GM23338 (cell line): ENCODE measurements around the gene ETFA. TPM values are rescaled to one million over a fixed set of nuclear protein-coding genes. Genes with fewer than 3 reads are reported as not detected.

ENCODE experiments used
- ATAC-seq: fragments of 200-7000 bp; cut with Tn5 transposase; 3 replicates; pipeline ENCODE4 v1.9.1; 2020
- DNase-seq: peaks from one replicate; pipeline ENCODE4 v3.0.0-alpha.2; 2015; ENCODE audit warnings: low spot score
- H2AFZ ChIP-seq: fragments of 200-600 bp; sonication (generic); 2 replicates; pipeline ENCODE4 v1.8.0; 2016; ENCODE audit warnings: antibody characterized with exemption, mild to moderate bottlenecking, moderate library complexity
- H3F3A ChIP-seq: fragments of 200-600 bp; sonication (generic); replicated peaks from 2 replicates; pipeline ENCODE4 v1.8.0; 2017; ENCODE audit warnings: antibody characterized with exemption, mixed run types, low read depth
- H3K27ac ChIP-seq: fragments of 200-600 bp; sonication (generic); 2 replicates; pipeline ENCODE4 v1.6.1; 2016; ENCODE audit warnings: low read depth
- H3K27me3 ChIP-seq: fragments of 200-600 bp; sonication (generic); 2 replicates; pipeline ENCODE4 v1.8.0; 2016; ENCODE audit warnings: mild to moderate bottlenecking, mixed run types, moderate library complexity; ENCODE audit not compliant: insufficient read depth
- H3K36me3 ChIP-seq: fragments of 200-600 bp; sonication (generic); 2 replicates; pipeline ENCODE4 v1.8.0; 2016; ENCODE audit warnings: mild to moderate bottlenecking; ENCODE audit not compliant: insufficient read depth
- H3K4me1 ChIP-seq: fragments of 200-600 bp; sonication (generic); 2 replicates; pipeline ENCODE4 v1.8.0; 2016; ENCODE audit warnings: mild to moderate bottlenecking, moderate library complexity; ENCODE audit not compliant: insufficient read depth
- H3K4me2 ChIP-seq: fragments of 200-600 bp; sonication (generic); 2 replicates; pipeline ENCODE4 v1.7.1; 2017; ENCODE audit warnings: mixed run types
- H3K4me3 ChIP-seq: fragments of 200-600 bp; sonication (generic); 2 replicates; pipeline ENCODE4 v1.6.1; 2016; ENCODE audit warnings: mixed run types
- H3K79me2 ChIP-seq: fragments of 200-600 bp; sonication (generic); replicated peaks from 2 replicates; pipeline ENCODE4 v1.8.0; 2017; ENCODE audit warnings: mild to moderate bottlenecking; ENCODE audit not compliant: insufficient read depth
- H3K9me2 ChIP-seq: fragments of 200-600 bp; sonication (generic); 2 replicates; pipeline ENCODE4 v1.8.0; 2017; ENCODE audit not compliant: insufficient read depth
- H4K20me1 ChIP-seq: fragments of 200-600 bp; sonication (generic); replicated peaks from 2 replicates; pipeline ENCODE4 v1.8.0; 2017; ENCODE audit warnings: mild to moderate bottlenecking; ENCODE audit not compliant: insufficient read depth
- H3K27ac Mint-ChIP-seq: 2 replicates; pipeline ENCODE4 v1.8.0; 2020; ENCODE audit warnings: inconsistent platforms, mild to moderate bottlenecking, moderate library complexity, mixed read lengths
- H3K27me3 Mint-ChIP-seq: 3 replicates; pipeline ENCODE4 v1.8.0; 2022; ENCODE audit warnings: low read depth, mild to moderate bottlenecking, moderate library complexity, mixed read lengths, inconsistent platforms; ENCODE audit not compliant: insufficient read depth, poor library complexity
- H3K36me3 Mint-ChIP-seq: 3 replicates; pipeline ENCODE4 v1.8.0; 2021; ENCODE audit warnings: low read depth, mild to moderate bottlenecking, inconsistent platforms, moderate library complexity, mixed read lengths
- H3K4me1 Mint-ChIP-seq: 3 replicates; pipeline ENCODE4 v1.8.0; 2020; ENCODE audit warnings: mild to moderate bottlenecking, inconsistent platforms, mixed read lengths
- H3K4me3 Mint-ChIP-seq: 3 replicates; pipeline ENCODE4 v1.8.0; 2021; ENCODE audit warnings: moderate library complexity, mild to moderate bottlenecking, inconsistent platforms, mixed read lengths
- H3K9me3 Mint-ChIP-seq: 3 replicates; pipeline ENCODE4 v1.8.0; 2020; ENCODE audit warnings: moderate library complexity, mild to moderate bottlenecking, inconsistent platforms, mixed read lengths
- CREB1 ChIP-seq: fragments of 250-450 bp; sonication (Bioruptor Pico); IDR thresholded peaks from 2 replicates; pipeline ENCODE4 v1.5.0; 2020; ENCODE audit warnings: low read depth, mild to moderate bottlenecking, moderate library complexity
- EZH2 ChIP-seq: fragments of 200-600 bp; sonication (generic); IDR thresholded peaks from one replicate; pipeline ENCODE4 v1.8.0; 2017; ENCODE audit warnings: antibody characterized with exemption, mild to moderate bottlenecking, low read depth; ENCODE audit not compliant: unreplicated experiment
- EZH2phosphoT487 ChIP-seq: fragments of 200-600 bp; sonication (generic); IDR thresholded peaks from one replicate; pipeline ENCODE4 v1.8.1; 2018; ENCODE audit warnings: antibody characterized with exemption; ENCODE audit not compliant: unreplicated experiment
- JUNB ChIP-seq: IDR thresholded peaks from one replicate; pipeline ENCODE4 v1.6.1; 2016; ENCODE audit warnings: antibody characterized with exemption; ENCODE audit not compliant: unreplicated experiment
- NANOG ChIP-seq: IDR thresholded peaks from 2 replicates; pipeline ENCODE4 v1.6.1; 2016; ENCODE audit warnings: antibody characterized with exemption, borderline replicate concordance
- POLR2AphosphoS5 ChIP-seq: IDR thresholded peaks from 2 replicates; pipeline ENCODE4 v1.6.1; 2016; ENCODE audit warnings: antibody characterized with exemption, low read depth
- STAT1 ChIP-seq: IDR thresholded peaks from one replicate; pipeline ENCODE4 v1.6.1; 2016; ENCODE audit warnings: antibody characterized with exemption; ENCODE audit not compliant: unreplicated experiment
- ZNF114 ChIP-seq: fragments of 250-450 bp; sonication (Bioruptor Pico); IDR thresholded peaks from 2 replicates; pipeline ENCODE4 v1.5.0; 2020; ENCODE audit warnings: mild to moderate bottlenecking, moderate library complexity
- ZNF331 ChIP-seq: fragments of 250-450 bp; sonication (Bioruptor Pico); IDR thresholded peaks from 2 replicates; pipeline ENCODE4 v1.5.0; 2020; ENCODE audit warnings: low read depth, mild to moderate bottlenecking, moderate library complexity
- polyA plus RNA-seq: library from polyadenylated mRNA; unstranded; fragments of >200 nt; fragmentation: Nextera tagmentation; extraction: Ambion mirVana; gene quantifications from 2 replicates; pipeline ENCODE4 v1.2.1, GENCODE V29; 2016
- total RNA-seq: library from RNA; depleted of rRNA; stranded (reverse); fragments of >200 nt; shearing (Covaris generic); gene quantifications from 2 replicates; pipeline ENCODE4 v1.2.3, GENCODE V29; 2014
- TF ChIP-seq, protein P1 (sequence below): IDR thresholded peaks from 2 replicates; pipeline ENCODE4 v1.6.1; 2016; ENCODE audit warnings: antibody characterized with exemption
- TF ChIP-seq, protein P2 (sequence below): fragments of 250-450 bp; sonication (Bioruptor Pico); IDR thresholded peaks from 2 replicates; pipeline ENCODE4 v1.5.0; 2020; ENCODE audit warnings: mild to moderate bottlenecking, moderate library complexity
- TF ChIP-seq, protein P3 (sequence below), 2 experiments: fragments of 200-600 bp in 1 of 2; sonication (generic) in 1 of 2; conservative IDR thresholded peaks; 2 replicates each; pipeline versions ENCODE4 v1.5.1 to v1.6.1; 2016 to 2017; ENCODE audit warnings: antibody characterized with exemption in 2 of 2, low read depth in 2 of 2, mild to moderate bottlenecking in 2 of 2, moderate library complexity in 1 of 2
- TF ChIP-seq, protein P4 (sequence below): IDR thresholded peaks from one replicate; pipeline ENCODE4 v1.6.1; 2018; ENCODE audit warnings: antibody characterized with exemption; ENCODE audit not compliant: unreplicated experiment

The ETFA gene
- total and polyA plus RNA-seq, 2 experiments from 2014 or later: 52.9 to 69.1 TPM

DNA sequence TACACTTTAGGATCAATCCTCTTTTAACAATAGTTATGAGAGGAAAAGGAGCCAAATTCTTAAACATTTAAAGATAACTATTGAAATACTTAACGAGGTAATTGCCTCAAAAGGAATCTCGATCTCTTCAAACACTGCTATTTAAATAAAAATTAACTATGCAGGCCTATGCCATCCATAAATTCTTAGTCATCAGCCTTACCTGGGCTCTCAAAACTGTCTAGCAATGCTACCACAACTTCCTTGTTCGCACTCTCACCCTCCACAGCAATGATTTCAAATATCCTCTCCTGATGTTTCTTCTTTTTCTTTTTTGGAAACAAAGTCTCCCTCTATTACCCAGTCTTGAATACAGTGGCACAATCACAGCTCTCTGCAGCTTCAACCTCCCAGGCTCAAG, 12.3 kb downstream of the ETFA start:
- Mint-ChIP-seq H3K27me3 (no peaks in the 10 kb centered on the region), H3K4me3 (no peak overlapping the region), H3K36me3 (no peaks in the 10 kb centered on the region), H3K27ac (no peak overlapping the region), H3K4me1 (no peaks in the 10 kb centered on the region), H3K9me3 (no peaks in the 10 kb centered on the region)
- no peak overlapping the region for H3K4me2 ChIP-seq
- no peaks in the 10 kb centered on the region for H3K27me3 ChIP-seq
- DNase-seq (no peak), ATAC-seq (no peak)
- H3K36me3 ChIP-seq: no peaks in the 10 kb centered on the region
- H3K4me3 ChIP-seq: no peak overlapping the region
- no peaks in the 10 kb centered on the region for H3K4me1 ChIP-seq
- TF ChIP-seq, protein P1, sequence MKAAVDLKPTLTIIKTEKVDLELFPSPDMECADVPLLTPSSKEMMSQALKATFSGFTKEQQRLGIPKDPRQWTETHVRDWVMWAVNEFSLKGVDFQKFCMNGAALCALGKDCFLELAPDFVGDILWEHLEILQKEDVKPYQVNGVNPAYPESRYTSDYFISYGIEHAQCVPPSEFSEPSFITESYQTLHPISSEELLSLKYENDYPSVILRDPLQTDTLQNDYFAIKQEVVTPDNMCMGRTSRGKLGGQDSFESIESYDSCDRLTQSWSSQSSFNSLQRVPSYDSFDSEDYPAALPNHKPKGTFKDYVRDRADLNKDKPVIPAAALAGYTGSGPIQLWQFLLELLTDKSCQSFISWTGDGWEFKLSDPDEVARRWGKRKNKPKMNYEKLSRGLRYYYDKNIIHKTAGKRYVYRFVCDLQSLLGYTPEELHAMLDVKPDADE: no peak
- TF ChIP-seq EZH2phosphoT487 (no peak), POLR2AphosphoS5 (no peak), ZNF331 (CRISPR knock-in tag) (no peak), NANOG (no peak), ZNF114 (CRISPR knock-in tag) (no peak), EZH2 (no peak), CREB1 (CRISPR knock-in tag) (no peak), STAT1 (no peak), JUNB (no peak)
- TF ChIP-seq, protein P2, sequence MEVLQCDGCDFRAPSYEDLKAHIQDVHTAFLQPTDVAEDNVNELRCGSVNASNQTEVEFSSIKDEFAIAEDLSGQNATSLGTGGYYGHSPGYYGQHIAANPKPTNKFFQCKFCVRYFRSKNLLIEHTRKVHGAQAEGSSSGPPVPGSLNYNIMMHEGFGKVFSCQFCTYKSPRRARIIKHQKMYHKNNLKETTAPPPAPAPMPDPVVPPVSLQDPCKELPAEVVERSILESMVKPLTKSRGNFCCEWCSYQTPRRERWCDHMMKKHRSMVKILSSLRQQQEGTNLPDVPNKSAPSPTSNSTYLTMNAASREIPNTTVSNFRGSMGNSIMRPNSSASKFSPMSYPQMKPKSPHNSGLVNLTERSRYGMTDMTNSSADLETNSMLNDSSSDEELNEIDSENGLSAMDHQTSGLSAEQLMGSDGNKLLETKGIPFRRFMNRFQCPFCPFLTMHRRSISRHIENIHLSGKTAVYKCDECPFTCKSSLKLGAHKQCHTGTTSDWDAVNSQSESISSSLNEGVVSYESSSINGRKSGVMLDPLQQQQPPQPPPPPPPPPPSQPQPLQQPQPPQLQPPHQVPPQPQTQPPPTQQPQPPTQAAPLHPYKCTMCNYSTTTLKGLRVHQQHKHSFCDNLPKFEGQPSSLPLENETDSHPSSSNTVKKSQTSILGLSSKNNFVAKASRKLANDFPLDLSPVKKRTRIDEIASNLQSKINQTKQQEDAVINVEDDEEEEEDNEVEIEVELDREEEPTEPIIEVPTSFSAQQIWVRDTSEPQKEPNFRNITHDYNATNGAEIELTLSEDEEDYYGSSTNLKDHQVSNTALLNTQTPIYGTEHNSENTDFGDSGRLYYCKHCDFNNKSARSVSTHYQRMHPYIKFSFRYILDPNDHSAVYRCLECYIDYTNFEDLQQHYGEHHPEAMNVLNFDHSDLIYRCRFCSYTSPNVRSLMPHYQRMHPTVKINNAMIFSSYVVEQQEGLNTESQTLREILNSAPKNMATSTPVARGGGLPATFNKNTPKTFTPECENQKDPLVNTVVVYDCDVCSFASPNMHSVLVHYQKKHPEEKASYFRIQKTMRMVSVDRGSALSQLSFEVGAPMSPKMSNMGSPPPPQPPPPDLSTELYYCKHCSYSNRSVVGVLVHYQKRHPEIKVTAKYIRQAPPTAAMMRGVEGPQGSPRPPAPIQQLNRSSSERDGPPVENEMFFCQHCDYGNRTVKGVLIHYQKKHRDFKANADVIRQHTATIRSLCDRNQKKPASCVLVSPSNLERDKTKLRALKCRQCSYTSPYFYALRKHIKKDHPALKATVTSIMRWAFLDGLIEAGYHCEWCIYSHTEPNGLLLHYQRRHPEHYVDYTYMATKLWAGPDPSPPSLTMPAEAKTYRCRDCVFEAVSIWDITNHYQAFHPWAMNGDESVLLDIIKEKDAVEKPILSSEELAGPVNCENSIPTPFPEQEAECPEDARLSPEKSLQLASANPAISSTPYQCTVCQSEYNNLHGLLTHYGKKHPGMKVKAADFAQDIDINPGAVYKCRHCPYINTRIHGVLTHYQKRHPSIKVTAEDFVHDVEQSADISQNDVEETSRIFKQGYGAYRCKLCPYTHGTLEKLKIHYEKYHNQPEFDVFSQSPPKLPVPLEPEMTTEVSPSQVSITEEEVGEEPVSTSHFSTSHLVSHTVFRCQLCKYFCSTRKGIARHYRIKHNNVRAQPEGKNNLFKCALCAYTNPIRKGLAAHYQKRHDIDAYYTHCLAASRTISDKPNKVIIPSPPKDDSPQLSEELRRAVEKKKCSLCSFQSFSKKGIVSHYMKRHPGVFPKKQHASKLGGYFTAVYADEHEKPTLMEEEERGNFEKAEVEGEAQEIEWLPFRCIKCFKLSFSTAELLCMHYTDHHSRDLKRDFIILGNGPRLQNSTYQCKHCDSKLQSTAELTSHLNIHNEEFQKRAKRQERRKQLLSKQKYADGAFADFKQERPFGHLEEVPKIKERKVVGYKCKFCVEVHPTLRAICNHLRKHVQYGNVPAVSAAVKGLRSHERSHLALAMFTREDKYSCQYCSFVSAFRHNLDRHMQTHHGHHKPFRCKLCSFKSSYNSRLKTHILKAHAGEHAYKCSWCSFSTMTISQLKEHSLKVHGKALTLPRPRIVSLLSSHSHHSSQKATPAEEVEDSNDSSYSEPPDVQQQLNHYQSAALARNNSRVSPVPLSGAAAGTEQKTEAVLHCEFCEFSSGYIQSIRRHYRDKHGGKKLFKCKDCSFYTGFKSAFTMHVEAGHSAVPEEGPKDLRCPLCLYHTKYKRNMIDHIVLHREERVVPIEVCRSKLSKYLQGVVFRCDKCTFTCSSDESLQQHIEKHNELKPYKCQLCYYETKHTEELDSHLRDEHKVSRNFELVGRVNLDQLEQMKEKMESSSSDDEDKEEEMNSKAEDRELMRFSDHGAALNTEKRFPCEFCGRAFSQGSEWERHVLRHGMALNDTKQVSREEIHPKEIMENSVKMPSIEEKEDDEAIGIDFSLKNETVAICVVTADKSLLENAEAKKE: no peak
- TF ChIP-seq, protein P3, sequence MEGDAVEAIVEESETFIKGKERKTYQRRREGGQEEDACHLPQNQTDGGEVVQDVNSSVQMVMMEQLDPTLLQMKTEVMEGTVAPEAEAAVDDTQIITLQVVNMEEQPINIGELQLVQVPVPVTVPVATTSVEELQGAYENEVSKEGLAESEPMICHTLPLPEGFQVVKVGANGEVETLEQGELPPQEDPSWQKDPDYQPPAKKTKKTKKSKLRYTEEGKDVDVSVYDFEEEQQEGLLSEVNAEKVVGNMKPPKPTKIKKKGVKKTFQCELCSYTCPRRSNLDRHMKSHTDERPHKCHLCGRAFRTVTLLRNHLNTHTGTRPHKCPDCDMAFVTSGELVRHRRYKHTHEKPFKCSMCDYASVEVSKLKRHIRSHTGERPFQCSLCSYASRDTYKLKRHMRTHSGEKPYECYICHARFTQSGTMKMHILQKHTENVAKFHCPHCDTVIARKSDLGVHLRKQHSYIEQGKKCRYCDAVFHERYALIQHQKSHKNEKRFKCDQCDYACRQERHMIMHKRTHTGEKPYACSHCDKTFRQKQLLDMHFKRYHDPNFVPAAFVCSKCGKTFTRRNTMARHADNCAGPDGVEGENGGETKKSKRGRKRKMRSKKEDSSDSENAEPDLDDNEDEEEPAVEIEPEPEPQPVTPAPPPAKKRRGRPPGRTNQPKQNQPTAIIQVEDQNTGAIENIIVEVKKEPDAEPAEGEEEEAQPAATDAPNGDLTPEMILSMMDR (conservative IDR thresholded peaks at IDR 0.05; ENCODE audit: low read depth in 2 of 2): no peak
- TF ChIP-seq, protein P4, sequence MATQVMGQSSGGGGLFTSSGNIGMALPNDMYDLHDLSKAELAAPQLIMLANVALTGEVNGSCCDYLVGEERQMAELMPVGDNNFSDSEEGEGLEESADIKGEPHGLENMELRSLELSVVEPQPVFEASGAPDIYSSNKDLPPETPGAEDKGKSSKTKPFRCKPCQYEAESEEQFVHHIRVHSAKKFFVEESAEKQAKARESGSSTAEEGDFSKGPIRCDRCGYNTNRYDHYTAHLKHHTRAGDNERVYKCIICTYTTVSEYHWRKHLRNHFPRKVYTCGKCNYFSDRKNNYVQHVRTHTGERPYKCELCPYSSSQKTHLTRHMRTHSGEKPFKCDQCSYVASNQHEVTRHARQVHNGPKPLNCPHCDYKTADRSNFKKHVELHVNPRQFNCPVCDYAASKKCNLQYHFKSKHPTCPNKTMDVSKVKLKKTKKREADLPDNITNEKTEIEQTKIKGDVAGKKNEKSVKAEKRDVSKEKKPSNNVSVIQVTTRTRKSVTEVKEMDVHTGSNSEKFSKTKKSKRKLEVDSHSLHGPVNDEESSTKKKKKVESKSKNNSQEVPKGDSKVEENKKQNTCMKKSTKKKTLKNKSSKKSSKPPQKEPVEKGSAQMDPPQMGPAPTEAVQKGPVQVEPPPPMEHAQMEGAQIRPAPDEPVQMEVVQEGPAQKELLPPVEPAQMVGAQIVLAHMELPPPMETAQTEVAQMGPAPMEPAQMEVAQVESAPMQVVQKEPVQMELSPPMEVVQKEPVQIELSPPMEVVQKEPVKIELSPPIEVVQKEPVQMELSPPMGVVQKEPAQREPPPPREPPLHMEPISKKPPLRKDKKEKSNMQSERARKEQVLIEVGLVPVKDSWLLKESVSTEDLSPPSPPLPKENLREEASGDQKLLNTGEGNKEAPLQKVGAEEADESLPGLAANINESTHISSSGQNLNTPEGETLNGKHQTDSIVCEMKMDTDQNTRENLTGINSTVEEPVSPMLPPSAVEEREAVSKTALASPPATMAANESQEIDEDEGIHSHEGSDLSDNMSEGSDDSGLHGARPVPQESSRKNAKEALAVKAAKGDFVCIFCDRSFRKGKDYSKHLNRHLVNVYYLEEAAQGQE: no peak
- H3K79me2 ChIP-seq: peaks cover 67% of the 10 kb centered on the region
- H3K9me2 ChIP-seq: no peaks in the 10 kb centered on the region
- H3K27ac ChIP-seq: no peak overlapping the region
- H3F3A ChIP-seq: no peaks in the 10 kb centered on the region
- no peak overlapping the region for H2AFZ ChIP-seq
- H4K20me1 ChIP-seq: peaks cover 5% of the 10 kb centered on the region; the same call in 1 of the 2 replicates
